Spleen (tissue), 11 donors: Measurements from ENCODE around the gene TMCO4. TPM values are rescaled to one million over a fixed set of nuclear protein-coding genes. Genes with fewer than 3 reads are reported as not detected.

Source experiments
- DNase-seq: peaks from one replicate; pipeline ENCODE4 v3.0.0-alpha.2; 2020
- H3K27ac ChIP-seq, 8 donors: fragments of 200-600 bp; sonication (generic) in 7 of 8; 1 replicate in 4 of 8; 2 replicates in 4 of 8; pipeline versions ENCODE4 v1.5.0 to v1.8.0; 2016 to 2021; ENCODE audit warnings: inconsistent platforms in 4 of 8, mild to moderate bottlenecking in 4 of 8, moderate library complexity in 1 of 8
- H3K27me3 ChIP-seq, 7 donors: fragments of 200-600 bp; sonication (generic) in 6 of 7; replicated peaks in 1 of 7; 1 replicate in 4 of 7; 2 replicates in 3 of 7; pipeline versions ENCODE4 v1.5.0 to v1.8.0; 2016 to 2021; ENCODE audit warnings: inconsistent platforms in 3 of 7, mild to moderate bottlenecking in 1 of 7
- H3K36me3 ChIP-seq, 6 donors: fragments of 200-600 bp; sonication (generic) in 5 of 6; 1 replicate in 4 of 6; 2 replicates in 2 of 6; pipeline versions ENCODE4 v1.5.0 to v1.8.0; 2016 to 2021; ENCODE audit warnings: inconsistent platforms in 2 of 6
- H3K4me1 ChIP-seq, 6 donors: fragments of 200-600 bp; sonication (generic) in 5 of 6; 1 replicate in 3 of 6; 2 replicates in 3 of 6; pipeline versions ENCODE4 v1.5.0 to v1.8.0; 2016 to 2021; ENCODE audit warnings: inconsistent platforms in 3 of 6
- H3K4me3 ChIP-seq, 8 donors: fragments of 200-600 bp; sonication (generic) in 7 of 8; 1 replicate in 4 of 8; 2 replicates in 4 of 8; pipeline versions ENCODE4 v1.5.0 to v1.8.0; 2016 to 2021; ENCODE audit warnings: inconsistent platforms in 4 of 8, mild to moderate bottlenecking in 4 of 8, moderate library complexity in 2 of 8
- H3K9me3 ChIP-seq, 8 donors: fragments of 200-600 bp; sonication (generic) in 7 of 8; 1 replicate in 4 of 8; 2 replicates in 4 of 8; pipeline versions ENCODE4 v1.5.0 to v1.8.0; 2016 to 2021; ENCODE audit warnings: inconsistent platforms in 4 of 8
- CTCF ChIP-seq, 11 experiments: fragments of 200-600 bp in 7 of 11; fragments of 450-650 bp in 4 of 11; sonication (generic) in 4 of 11; IDR thresholded peaks in 8 of 11; conservative IDR thresholded peaks in 3 of 11; 1 replicate in 7 of 11; 2 replicates in 4 of 11; pipeline versions ENCODE4 v1.4.0 to v1.8.0; 2016 to 2021; ENCODE audit warnings: antibody characterized with exemption in 11 of 11, inconsistent platforms in 4 of 11, mild to moderate bottlenecking in 1 of 11
- POLR2A ChIP-seq, 3 donors: fragments of 450-650 bp; IDR thresholded peaks; one replicate each; pipeline ENCODE4 v1.5.1; 2017; ENCODE audit warnings: antibody characterized with exemption in 3 of 3, mild to moderate bottlenecking in 1 of 3
- POLR2AphosphoS5 ChIP-seq, 3 donors: sonication (generic); formaldehyde crosslinking; IDR thresholded peaks; one replicate each; pipeline ENCODE4 v1.5.1; 2017; ENCODE audit warnings: antibody characterized with exemption in 3 of 3
- WGBS, 5 donors: extraction: QIAGEN DNeasy Blood & Tissue Kit in 3 of 5; methylation state at CpG; one replicate each; pipeline versions ENCODE4 v1.1.5 to v1.1.7; 2013 to 2018; 5-methylcytosine and 5-hydroxymethylcytosine counted together
- intact Hi-C: fragments of 100-400 bp; cut with DNase I; formaldehyde crosslinking; loops from one replicate; pipeline ENCODE4 v1.15.0; 2023; ENCODE audit warnings: low total_unique reads
- polyA plus RNA-seq, 3 donors: library from polyadenylated mRNA; stranded (reverse); fragments of 200-250 nt; gene quantifications; one replicate each; pipeline ENCODE4 v1.2.1, GENCODE V29; 2013
- total RNA-seq, 7 donors: library from RNA; depleted of rRNA in 3 of 7; stranded (reverse); fragments of >200 nt in 3 of 7; fragmentation: NEBNext Ultra II Directional in 4 of 7; extraction: Animal tissue kit (Norgen Biotek cat#: 25700) in 4 of 7; gene quantifications; one replicate each; pipeline versions ENCODE4 v1.1.0 to v1.2.1, GENCODE V29; 2016 to 2021
- donor health status: healthy with polysubstance abuse.
- donor health status: DM: no; HTN: no; CAD: no; lungs with moderate emphysema.
- donor health status: DM: no; HTN: no; CAD: no.
- donor health status: Bipolar disorder and iron deficiency.
- donor health status: healthy.
- donor health status: DM: no; HTN: no; CAD: no.
- donor health status: DM: yes; HTN: yes; CAD: no.

Gene TMCO4
- total and polyA plus RNA-seq, 10 donors, result 15.4 to 40.8 (median 27.2) TPM

- H3K9me3 ChIP-seq, result peaks cover 0 to 25% (median 19%) of the 10 kb centered on the region in 8 donors
- H3K36me3 ChIP-seq, result peaks cover 0 to 100% (median 31%) of the 10 kb centered on the region in 6 donors
- intact Hi-C loops, result no loop called here
- no peak for DNase-seq
- H3K4me1 ChIP-seq, result no peaks in the 10 kb centered on the region
- TF ChIP-seq CTCF (IDR thresholded peaks at IDR 0.05 in 8 of 11, conservative IDR thresholded peaks at IDR 0.05 in 3 of 11) (no peak), POLR2AphosphoS5 (IDR thresholded peaks at IDR 0.05) (no peak), POLR2A (IDR thresholded peaks at IDR 0.05) (no peak)
- H3K4me3 ChIP-seq, result no peak overlapping the region
- 87 to 95% (median 89%) methylated on average over 5 to 8 of the region's 8 CpGs for WGBS, 5 donors
- no peak overlapping the region for H3K27ac ChIP-seq
- H3K27me3 ChIP-seq, result no peaks in the 10 kb centered on the region
These were observed 65.2 kb downstream of the TMCO4 start for GRCh38 chr1:19734472-19734999.

DNA sequence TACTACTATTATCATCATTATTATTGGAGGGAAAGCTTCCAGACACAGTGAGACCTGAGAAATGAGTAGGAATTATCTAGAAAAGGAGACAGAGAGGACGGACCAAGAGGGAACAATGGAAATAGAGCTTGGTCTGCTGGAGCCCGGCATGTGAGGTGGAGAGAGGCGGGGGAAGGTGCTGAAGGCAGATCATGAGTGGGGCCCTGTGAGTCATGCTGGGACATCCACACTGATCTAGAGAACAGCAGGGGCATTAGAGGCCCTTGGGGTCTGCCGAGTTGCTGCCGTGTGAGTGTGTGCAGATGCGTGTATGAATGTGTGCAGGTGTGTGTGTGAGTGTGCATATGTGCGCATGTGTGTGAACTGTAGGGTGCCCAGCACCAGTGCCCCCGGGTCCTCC lies 65.7 kb downstream of the TMCO4 start:
- no peak overlapping the region for H3K27ac ChIP-seq
- no peaks in the 10 kb centered on the region for H3K27me3 ChIP-seq
- no peak for TF ChIP-seq CTCF (IDR thresholded peaks at IDR 0.05 in 8 of 11, conservative IDR thresholded peaks at IDR 0.05 in 3 of 11)
- no peak for TF ChIP-seq POLR2AphosphoS5 (IDR thresholded peaks at IDR 0.05)
- TF ChIP-seq POLR2A (IDR thresholded peaks at IDR 0.05), result no peak
- no peak overlapping the region for H3K4me3 ChIP-seq
- intact Hi-C loops, result no loop called here
- H3K36me3 ChIP-seq, result peaks cover 0 to 100% (median 28%) of the 10 kb centered on the region in 6 donors
- peaks cover 0 to 20% (median 14%) of the 10 kb centered on the region in 8 donors for H3K9me3 ChIP-seq
- DNase-seq, result no peak
- H3K4me1 ChIP-seq, result no peaks in the 10 kb centered on the region
- 92 to 96% (median 93%) methylated on average over 8 of the region's 8 CpGs for WGBS, 5 donors

- no peaks in the 10 kb centered on the region for H3K27me3 ChIP-seq
- WGBS, 5 donors, result 92 to 97% (median 97%) methylated on average over 5 of the region's 5 CpGs
- intact Hi-C loops, result no loop called here
- peaks cover 0 to 16% (median 10%) of the 10 kb centered on the region in 8 donors for H3K9me3 ChIP-seq
- H3K4me1 ChIP-seq, result no peaks in the 10 kb centered on the region
- H3K36me3 ChIP-seq, result peaks cover 0 to 100% (median 29%) of the 10 kb centered on the region in 6 donors
- no peak overlapping the region for H3K27ac ChIP-seq
- no peak for DNase-seq
- TF ChIP-seq POLR2A (IDR thresholded peaks at IDR 0.05), result no peak
- TF ChIP-seq CTCF (IDR thresholded peaks at IDR 0.05 in 8 of 11, conservative IDR thresholded peaks at IDR 0.05 in 3 of 11), result no peak
- TF ChIP-seq POLR2AphosphoS5 (IDR thresholded peaks at IDR 0.05), result no peak
- H3K4me3 ChIP-seq, result no peak overlapping the region
These were observed 66.1 kb downstream of the TMCO4 start for GRCh38 chr1:19733615-19734014.

DNA sequence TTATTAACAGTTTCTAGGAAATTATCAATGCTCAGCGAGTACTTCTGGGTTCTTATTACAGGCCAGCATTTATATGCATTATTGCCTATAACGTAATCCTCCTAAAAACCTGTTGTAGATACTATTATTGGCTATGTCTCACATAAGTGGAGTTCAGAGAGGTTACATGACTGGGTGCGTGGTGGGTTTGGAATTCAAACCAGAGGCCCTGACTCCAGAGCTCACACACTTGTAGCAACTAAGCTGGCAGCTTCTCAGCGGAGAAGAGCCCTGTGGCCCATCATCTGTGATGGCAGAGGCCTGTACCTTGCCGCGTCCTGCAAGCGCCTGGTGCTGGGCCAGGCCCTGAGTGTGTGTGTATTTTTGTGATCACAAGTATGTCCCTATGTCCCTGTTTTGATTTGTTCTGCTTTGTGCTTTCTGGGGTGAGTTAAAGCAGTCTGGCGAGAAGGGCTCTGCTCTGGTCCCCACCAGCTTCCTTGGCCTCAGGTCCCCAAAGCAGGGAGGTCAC lies 68.3 kb downstream of the TMCO4 start:
- TF ChIP-seq POLR2AphosphoS5 (IDR thresholded peaks at IDR 0.05) (no peak), POLR2A (IDR thresholded peaks at IDR 0.05) (no peak), CTCF (IDR thresholded peaks at IDR 0.05 in 8 of 11, conservative IDR thresholded peaks at IDR 0.05 in 3 of 11) (no peak)
- H3K9me3 ChIP-seq, result peaks cover 0 to 15% (median 10%) of the 10 kb centered on the region in 8 donors
- H3K4me3 ChIP-seq, result no peak overlapping the region
- H3K4me1 ChIP-seq, result no peaks in the 10 kb centered on the region
- DNase-seq, result no peak
- intact Hi-C loops, result no loop called here
- no peak overlapping the region for H3K27ac ChIP-seq
- peaks cover 3 to 100% (median 40%) of the 10 kb centered on the region in 6 donors for H3K36me3 ChIP-seq
- no peaks in the 10 kb centered on the region for H3K27me3 ChIP-seq
- WGBS, 5 donors, result 94 to 98% (median 96%) methylated on average over 8 of the region's 8 CpGs
